NCI-H2107 treated with DMSO at 0.1 percent for 48 hours (cell line): Measurements from ENCODE around the gene RPL36AL.
A peak's percentile ranks its signal among the peaks of the same experiment; 100 is the strongest.
"Not testable (repeated sequence)": the region's sequence is repeated elsewhere in the genome, so short reads cannot be mapped to it uniquely, and the experiment has no call there.

Experiments
- DNase-seq: peaks from one replicate; lab custom pipeline; 2025; ENCODE audit not compliant: unreplicated experiment; lab: John Stamatoyannopoulos, UW

The RPL36AL gene

DNA sequence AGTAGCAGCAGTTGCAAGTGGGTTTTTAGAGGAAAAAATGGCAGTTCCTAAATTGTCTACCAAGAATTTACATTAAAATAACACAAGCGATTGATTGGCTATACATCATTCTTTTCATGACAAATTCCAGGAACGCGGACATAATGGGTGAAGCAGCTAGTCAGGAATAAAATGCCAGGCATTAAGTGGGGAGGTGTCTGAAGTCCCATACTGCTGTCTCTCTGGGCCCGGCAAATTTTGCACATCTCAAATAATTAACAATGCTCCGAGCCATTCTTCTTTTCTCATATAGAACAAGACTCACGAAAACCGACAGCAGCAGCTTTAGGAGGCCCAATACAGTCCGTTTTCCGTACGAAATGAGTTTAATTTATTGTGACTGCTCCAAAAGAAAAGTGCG lies 696 bp downstream of the RPL36AL start:
- DNase-seq, result no peak

DNA sequence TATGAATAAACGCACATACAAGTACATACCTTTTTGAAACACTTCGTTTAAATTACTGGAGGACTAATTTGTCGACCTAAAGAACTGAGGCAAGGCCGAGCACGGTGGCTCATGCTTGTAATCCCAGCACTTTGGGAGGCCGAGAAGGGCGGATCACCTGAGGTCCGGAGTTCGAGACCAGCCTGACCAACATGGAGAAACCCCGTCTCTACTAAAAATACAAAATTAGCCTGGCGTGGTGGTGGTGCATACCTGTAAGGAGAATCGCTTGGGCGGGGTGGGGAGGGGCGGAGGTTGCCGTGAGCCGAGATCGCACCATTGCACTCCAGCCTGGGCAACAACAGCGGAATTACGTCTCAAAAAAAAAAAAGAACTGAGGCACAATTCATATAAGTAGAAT lies 1.2 kb downstream of the RPL36AL start:
- not testable (repeated sequence) for DNase-seq

DNA sequence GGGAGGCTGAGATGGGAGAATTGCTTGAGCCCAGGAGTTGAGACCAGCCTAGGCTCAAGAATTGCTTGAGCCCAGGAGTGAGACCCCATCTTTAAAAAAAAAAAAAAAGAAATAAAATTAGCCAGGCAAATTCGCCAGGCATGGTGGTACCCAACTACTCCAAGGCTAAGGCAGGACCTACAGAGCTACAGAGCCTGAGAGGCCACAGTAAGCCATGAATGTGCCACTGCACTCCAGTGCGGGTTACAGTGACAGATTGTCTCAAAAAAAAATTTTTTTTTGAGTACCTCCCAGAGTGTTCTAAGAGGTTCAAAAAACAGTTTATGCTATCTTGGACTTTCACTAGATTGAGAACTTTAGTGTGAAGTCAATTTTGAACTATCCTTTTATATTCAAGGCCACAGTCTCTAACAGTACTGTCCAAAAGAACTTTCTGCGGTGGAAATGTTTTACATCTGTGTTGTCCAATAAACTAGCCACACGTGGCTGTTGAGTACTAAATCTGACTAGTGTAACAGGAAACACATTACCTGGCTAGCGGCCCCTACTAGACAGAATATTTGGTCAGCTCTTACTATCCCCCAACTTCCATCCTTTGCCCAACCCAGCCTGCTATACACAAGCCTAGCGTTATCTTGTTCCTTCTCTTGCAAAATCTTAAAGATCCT lies 2.4 kb downstream of the RPL36AL start:
- DNase-seq, result no peak

DNA sequence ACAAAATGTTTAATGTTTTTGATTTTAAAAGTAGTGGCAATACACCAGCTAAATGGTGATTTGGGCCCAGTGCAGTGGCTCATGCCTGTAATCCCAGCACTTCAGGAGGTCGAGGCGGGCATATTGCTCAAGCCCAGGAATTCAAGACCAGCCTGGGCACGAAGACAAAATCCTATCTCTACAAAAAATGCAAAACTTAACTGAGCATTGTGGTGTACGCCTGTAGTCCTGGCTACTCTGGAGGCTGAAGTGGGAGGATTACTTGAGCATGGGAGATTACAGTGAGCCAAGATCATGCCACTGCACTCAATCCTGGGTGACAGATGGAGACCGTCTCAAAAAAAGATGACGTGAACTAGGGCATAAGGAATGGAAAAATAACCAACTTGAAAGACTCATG lies 4.7 kb downstream of the RPL36AL start:
- DNase-seq, result no peak

DNA sequence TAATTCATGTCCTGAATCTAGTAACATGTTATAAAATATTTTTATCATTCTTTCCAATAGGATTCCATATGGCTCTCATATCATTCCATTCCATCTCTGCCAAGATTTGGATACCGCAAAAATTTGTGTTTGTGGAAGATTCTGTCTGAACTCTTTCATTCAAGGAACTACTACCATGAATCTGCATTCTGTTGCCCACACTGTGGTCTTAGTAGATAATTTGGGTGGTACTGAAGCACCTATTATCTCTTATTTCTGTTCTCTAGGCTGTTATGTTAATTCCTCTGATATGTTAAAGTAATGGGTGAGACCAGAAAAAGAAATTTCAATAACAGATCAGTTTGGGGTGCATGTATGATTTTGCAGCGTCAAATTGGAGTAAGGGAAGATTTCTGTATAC lies 6.2 kb downstream of the RPL36AL start:
- DNase-seq, result no peak

DNA sequence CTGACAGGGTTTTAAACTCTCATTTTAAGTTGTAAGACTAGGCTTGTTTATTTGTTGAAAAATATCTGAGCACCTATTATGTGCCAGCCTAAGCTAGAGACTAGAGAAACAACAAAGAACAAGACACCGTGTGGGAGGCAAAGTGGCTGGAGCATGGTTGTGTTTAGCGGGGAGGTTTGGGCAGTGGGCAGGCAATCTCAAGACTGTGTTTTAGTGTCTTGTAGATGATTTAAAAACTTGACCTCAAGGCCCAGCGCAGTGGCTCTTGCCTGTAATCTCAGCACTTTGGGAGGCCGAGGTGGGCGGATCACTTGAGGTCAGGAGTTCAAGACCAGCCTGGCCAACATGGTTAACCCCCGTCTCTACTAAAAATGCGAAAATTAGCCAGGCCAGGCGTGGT lies 7.8 kb downstream of the RPL36AL start:
- DNase-seq, result no peak

DNA sequence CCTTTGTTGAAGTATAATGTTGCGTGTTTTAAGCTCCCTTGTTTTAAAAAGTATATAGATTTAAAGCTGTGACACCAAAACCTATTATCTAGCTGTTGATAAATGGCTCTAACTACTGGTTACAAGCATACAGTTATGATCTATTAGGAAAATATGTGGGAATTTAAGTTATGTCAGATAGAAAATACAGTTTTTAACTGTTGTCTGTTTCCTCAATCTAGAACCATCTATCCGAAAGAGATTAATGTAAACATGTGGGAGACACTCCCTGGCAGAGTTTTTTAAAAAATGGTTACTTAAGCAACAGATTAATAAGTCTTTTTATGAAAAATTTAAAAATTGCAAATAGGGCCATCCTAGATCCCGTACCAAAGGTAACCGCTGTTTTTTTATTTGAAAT lies 8.2 kb downstream of the RPL36AL start:
- DNase-seq, result no peak

DNA sequence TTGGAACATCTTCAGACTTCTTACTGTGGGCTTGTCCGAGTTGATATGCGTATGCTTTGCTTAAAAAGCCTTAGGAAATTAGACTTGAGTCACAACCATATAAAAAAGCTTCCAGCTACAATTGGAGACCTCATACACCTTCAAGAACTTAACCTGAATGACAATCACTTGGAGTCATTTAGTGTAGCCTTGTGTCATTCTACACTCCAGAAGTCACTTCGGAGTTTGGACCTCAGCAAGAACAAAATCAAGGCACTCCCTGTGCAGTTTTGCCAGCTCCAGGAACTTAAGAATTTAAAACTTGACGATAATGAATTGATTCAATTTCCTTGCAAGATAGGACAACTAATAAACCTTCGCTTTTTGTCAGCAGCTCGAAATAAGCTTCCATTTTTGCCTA lies 12.8 kb downstream of the RPL36AL start:
- DNase-seq, result no peak

DNA sequence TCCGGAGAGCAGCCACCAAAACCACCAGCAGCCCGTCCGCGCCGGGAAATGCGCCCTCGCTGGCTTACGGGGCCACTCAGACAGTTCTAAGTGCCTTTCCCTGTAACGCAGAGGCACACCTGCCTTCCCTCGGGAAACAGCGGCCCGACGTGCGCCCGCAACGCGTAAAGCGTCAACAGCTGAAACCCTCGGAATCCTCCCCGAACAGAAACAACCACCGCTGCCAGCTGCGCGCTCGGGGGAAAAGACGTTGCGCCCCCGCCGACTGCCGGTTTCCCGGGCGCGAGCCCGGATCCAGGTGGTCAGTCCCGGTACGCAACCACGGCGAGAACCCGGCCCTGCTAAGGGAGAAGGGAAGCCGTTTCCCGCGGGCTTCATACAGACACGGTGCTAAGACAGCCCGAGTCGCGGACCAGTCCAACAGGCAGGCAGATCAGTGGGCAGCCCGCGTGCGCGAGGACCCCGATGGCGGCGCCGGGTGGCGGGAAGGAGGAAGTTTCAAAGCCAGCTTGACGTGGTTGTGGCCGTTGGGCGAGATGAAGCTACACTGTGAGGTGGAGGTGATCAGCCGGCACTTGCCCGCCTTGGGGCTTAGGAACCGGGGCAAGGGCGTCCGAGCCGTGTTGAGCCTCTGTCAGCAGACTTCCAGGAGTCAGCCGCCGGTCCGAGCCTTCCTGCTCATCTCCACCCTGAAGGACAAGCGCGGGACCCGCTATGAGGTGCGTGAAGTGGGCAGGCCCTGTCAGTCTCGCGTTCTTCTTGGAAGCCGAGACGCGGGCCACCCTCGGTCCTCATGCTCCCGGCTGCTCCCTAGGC lies 21.7 kb downstream of the RPL36AL start, which contains the start of gene LRR1:
LRR1 (plus strand) TSS at position 456 of the 816 bp plus-strand sequence; CDS start at position 537, 81 bp downstream.
- peak; percentile 86 for DNase-seq

DNA sequence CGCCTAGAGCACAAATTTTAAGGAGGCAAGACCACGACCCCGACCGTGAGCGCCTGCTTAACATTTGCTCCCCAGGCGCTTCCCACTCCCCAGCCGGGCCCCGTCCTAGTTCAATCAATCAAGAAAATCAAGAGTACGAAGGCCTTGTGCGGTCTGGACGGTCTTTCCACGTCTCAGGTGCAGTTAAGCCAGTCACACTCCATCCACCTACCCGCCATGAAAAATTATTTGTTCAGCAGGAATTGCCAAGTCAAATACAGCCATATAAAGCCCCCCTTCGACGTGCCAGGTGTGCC lies 22.3 kb downstream of the RPL36AL start:
- peak; percentile 84 for DNase-seq

DNA sequence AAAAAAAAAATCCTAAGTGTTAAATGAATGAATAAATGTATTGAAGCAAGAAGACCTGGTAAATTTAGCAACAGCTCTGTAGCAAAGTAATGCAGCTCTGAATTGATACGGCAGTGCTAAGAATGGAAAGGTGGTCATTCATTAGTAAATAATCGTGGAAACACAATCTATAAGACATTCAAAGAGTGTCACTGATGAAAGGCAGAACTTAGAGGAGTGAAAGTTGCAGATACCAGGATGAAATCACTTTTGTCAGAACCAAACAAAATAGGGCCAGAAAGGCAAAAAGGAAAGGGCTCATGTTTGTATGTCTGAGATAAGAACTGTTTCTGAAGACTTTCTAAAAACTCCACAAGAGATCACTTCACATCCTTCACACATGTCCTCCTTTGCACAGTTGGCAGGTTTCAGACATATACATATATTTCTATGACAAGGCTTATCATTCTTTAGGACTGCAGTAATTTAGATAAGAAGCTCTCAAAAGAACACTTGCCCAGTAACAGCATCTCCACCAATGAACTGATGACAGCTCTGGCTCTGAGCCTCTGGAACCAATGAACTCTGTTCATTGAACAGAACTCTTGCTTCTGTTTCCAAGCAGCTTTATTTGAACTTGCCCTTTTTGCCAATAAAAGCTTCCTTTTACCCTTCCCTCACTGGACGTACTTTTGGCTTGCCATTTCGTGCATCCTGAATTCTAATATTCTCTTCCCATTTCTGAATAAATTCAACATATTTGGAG lies 25.9 kb downstream of the RPL36AL start:
- DNase-seq, result no peak

DNA sequence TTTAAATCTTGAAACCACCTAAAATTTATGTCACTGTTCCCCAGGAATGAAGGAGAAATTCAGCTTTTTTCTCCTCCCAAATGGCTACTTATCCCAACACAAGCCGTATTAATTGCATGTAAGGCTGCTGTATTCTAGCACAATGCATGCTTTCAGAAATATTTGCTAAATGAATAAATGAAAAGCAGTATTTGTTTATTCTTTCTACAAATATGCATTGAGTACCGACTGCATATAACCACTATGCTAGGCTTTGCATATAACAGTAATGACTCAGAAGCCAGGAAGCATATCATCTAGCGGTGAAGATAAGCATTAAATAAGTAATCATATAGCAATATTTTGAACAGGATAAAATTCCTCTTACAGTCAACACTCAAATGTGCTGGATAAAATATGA lies 27.4 kb downstream of the RPL36AL start:
- no peak for DNase-seq

DNA sequence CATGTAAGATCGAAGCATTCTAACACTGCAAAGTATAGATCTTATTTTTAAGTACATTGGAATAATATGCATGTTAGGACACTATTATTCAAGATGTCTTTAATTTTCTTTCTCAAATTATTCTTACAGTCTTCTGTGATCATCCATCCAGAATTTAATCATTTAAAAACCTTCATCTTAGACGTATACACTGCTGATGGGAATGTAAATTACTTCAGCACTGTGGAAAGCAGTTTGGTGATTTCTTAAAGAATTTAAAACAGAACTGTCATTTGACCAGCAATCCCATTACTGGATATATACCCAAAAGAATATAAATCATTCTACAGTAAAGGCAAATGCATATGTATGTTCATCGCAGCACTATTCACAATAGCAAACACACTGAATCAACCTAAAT lies 31.0 kb downstream of the RPL36AL start:
- no peak for DNase-seq

DNA sequence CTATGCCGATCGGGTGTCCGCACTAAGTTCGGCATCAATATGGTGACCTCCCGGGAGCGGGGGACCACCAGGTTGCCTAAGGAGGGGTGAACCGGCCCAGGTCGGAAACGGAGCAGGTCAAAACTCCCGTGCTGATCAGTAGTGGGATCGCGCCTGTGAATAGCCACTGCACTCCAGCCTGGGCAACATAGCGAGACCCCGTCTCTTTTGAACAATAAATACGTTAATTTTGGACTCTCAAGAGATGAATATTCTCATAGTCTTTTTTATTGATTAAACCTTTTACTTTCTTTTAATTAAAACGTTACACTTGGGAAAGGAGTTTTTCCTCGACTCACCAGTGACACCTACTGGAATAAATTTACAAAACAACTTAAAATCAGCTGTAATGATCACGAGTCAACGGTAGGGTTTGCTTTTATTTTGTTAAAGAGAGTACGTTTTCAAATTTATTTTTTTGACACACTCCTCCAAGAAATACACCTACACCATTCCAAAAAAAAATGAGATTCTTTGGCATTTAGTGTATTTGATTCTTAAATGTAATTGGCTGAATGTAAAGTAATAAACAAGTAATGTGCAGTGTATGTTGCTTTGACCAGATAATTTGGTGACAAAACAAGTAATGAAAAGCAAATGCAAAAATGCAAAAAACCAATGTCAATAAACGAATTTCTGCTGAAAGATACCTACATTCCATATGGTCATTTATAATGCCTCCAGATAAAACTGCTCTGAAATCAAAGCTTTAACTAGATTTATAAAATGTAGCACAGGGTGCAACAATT lies 33.6 kb downstream of the RPL36AL start:
- DNase-seq, result peak; percentile 66

DNA sequence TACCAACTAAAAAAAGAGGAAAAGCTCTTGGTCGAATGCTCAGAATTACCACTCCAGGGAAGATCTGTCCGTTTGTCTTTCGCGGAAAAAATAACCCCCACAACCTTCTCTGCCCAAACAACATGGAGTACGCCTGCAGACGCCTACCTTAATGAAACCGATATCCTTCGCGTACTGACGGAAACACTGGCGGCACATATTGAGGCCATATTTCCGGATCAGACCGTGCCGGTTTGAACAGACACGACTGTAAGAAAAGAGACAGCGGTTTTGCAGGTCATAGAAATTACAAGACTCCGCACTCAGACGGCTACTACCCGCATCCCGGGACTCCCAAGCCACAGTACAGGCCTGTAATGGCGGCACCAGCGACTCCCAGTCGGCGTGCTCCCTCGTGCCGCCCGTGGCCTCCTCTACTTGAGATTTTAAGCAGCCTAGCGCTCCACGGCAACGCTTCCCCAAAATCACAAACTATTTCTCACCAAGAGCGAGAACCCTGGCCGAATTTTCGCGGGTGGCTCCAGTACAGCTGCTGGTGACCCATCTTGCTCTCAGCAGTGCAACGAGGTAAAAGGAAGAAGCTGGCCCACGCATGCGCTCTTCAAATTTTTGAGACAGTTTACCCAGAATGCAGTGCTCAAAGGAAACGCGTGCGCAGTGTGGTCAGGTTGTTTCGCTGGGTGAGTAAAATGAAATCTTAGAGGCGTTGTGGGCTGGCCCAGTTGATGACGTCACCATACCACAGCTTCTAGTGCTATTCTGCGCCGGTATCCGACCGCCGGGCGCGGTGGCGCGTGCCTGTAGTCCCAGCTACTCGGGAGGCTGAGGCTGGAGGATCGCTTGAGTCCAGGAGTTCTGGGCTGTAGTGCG lies 34.4 kb downstream of the RPL36AL start, which contains the start of gene RPS29:
RPS29 (minus strand) TSS at position 578 of the 870 bp plus-strand sequence; CDS start at position 544, 34 bp downstream.
- peak; percentile 99 for DNase-seq

DNA sequence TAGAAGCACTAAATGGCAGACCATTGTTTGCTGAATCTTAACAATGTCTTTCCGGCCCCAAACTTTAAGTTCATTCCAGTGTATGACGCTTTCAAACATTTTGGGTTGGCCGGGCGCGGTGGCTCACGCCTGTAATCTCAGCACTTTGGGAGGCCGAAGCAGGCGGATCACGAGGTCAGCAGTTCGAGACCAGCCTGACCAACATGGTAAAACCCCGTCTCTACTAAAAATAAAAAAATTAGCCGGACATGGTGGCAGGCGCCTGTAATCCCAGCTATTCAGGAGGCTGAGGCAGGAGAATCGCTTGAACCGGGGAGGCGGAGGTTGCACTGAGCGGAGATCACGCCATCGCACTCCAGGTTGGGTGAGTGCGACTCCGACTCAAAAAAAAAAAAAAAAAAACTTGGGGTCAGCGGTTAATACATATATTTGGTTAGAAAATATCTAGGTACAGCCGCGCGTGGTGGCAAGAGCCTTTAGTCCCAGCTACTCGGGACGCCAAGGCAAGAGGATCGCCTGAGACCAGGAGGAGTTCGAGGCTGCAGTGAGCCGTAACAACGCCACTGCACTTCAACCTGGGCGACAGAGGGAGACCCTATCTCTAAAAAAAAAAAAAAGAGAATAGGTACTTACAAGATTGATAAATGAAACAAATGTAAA lies 35.3 kb downstream of the RPL36AL start:
- not testable (repeated sequence) for DNase-seq

DNA sequence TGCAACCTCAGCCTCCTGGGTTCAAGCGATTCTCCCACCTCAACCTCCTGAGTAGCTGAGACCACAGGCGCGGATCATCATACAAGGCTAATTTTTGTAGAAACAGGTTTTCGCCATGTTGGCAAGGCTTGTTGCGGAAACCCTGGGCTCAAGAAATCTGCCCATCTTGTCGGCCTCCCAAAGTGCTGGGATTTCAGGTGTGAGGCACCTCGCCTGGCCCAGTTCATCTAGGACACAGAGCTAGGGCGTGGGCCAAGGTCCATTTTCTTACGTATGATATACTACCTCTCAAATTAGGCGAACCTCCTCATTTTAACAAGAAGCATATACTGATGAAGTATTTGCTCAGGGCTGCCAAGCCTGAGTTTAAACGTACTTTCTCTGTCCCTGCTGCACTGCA lies 36.4 kb downstream of the RPL36AL start:
- no peak for DNase-seq

DNA sequence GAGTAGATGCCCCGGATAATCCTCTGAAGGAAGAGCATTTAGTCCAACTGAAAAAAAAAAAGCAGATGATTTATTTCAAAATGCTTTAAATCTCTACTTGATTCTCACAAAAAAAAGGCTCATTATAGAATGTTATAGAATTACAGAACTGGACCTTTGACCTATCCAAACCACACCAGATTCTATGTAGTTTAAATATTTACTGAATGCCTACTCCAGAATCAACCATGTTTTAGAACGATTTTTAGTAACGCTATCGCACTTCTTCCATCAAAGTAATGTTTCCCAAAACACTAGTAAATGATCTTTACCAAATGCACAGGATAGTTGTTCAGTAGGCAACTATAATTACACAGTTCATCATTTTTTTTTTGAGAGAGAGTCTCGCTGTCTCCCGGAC lies 36.8 kb downstream of the RPL36AL start:
- no peak for DNase-seq

DNA sequence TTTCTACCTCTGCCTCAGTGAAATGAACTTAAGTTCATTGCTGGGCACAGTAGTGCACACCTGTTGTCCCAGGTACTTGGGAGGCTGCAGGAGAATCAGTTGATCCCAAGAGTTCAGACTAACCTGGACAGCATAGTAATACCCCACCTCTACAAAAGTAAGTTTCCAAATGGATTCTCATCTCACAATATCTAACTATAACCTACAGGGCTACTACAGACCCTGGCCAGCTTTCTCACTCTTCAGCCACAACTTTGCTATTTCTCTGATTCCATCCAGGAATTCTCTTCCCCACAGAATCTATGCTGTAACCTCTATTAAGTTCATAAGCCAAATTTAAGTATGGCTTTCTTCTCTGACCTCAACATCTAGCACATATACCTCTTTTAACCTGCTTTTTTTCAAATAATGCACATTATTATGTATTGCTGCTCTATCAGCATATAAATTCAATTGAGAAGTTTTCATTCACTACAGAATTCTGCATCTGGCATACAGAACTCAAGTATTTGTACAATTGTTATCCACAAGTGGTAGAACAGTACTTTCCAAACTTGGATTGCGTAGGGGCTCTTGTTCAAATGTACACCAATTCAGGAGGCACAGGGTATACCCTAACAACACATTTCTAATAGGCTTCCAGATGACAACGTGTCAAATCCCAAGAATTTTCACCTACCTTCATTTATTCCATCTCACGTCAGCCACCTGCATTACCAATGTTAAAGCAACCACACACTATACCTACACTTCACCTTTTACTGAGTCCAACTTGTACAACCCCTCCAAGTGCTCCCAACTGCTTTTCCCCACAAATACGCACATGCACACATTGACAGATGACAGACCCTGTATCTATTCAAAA lies 38.1 kb downstream of the RPL36AL start:
- no peak for DNase-seq
